Vagina (tissue), 2 donors: Measurements from ENCODE around the gene ZNF117.
"Not testable (repeated sequence)": the region's sequence is repeated elsewhere in the genome, so short reads cannot be mapped to it uniquely, and the experiment has no call there.

Experiments
- POLR2A ChIP-seq, 2 donors: fragments of 450-650 bp; IDR thresholded peaks; one replicate each; pipeline ENCODE4 v1.6.1; 2017; ENCODE audit warnings: antibody characterized with exemption in 2 of 2, mild to moderate bottlenecking in 2 of 2, moderate library complexity in 2 of 2
- TF ChIP-seq, protein P1 (sequence below), 3 experiments: fragments of 450-650 bp in 2 of 3; fragments of 200-600 bp in 1 of 3; sonication (generic) in 1 of 3; IDR thresholded peaks; one replicate each; pipeline ENCODE4 v1.5.1; 2017 to 2019; ENCODE audit warnings: antibody characterized with exemption in 3 of 3, mild to moderate bottlenecking in 2 of 3, moderate library complexity in 2 of 3

GRCh38 chr7:65033391-65033790 is 42.6 kb upstream of the ZNF117 start:
- TF ChIP-seq POLR2A (IDR thresholded peaks at IDR 0.05): not testable (repeated sequence)
- TF ChIP-seq, protein P1, sequence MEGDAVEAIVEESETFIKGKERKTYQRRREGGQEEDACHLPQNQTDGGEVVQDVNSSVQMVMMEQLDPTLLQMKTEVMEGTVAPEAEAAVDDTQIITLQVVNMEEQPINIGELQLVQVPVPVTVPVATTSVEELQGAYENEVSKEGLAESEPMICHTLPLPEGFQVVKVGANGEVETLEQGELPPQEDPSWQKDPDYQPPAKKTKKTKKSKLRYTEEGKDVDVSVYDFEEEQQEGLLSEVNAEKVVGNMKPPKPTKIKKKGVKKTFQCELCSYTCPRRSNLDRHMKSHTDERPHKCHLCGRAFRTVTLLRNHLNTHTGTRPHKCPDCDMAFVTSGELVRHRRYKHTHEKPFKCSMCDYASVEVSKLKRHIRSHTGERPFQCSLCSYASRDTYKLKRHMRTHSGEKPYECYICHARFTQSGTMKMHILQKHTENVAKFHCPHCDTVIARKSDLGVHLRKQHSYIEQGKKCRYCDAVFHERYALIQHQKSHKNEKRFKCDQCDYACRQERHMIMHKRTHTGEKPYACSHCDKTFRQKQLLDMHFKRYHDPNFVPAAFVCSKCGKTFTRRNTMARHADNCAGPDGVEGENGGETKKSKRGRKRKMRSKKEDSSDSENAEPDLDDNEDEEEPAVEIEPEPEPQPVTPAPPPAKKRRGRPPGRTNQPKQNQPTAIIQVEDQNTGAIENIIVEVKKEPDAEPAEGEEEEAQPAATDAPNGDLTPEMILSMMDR (IDR thresholded peaks at IDR 0.05): not testable (repeated sequence)
